Measurements from ENCODE around the gene DNAH14. TPM values are rescaled to one million over a fixed set of nuclear protein-coding genes. Genes with fewer than 3 reads are reported as not detected.

DNAH14 gene
- total and polyA plus RNA-seq, 8 donors: 7.9 to 27.6 (median 17.5) TPM

- no peak for TF ChIP-seq CTCF (IDR thresholded peaks at IDR 0.05)
- no peaks in the 10 kb centered on the region for H3K36me3 ChIP-seq
- no peak overlapping the region for H3K4me3 ChIP-seq
- ATAC-seq (no peak), FAIRE-seq (no peak), DNase-seq (no peak)
- intact Hi-C loops (cut with DNase I): no loop called here
- H3K9me3 ChIP-seq: no peaks in the 10 kb centered on the region
- no peaks in the 10 kb centered on the region for H3K27me3 ChIP-seq
- no peaks in the 10 kb centered on the region for H3K4me1 ChIP-seq
- no peak overlapping the region for H3K27ac ChIP-seq
These were observed 181.5 kb downstream of the DNAH14 start for GRCh38 chr1:225111000-225111399.

DNA sequence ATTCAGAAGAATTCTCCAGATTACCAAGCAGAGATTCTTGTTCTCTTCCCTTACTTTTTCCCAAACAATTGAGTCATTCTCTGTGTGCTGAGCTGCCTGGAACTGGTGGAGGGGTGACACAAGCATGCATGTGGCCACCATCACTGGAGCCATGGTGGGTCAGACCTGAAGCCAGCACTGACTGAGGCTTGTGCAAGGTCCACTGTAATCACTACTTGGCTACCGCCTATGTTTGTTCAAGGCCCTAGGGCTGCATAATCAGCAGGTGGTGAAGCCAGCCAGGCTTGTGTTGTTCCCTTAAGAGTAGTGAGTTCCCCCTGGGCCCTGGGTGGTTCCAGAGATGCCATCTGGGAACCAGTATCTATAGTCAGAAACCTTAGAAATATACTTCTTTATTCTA lies 183.8 kb downstream of the DNAH14 start:
- FAIRE-seq (no peak), DNase-seq (peak in 4 of 6 donors; percentile 10 to 28 (median 22)), ATAC-seq (peak; percentile 51 to 79 (median 67))
- 24 to 47% methylated on average over 1 of the region's 1 CpG for WGBS, 2 donors
- Histone ChIP-seq H3K36me3 (no peaks in the 10 kb centered on the region), H3K27ac (no peak overlapping the region), H3K27me3 (no peaks in the 10 kb centered on the region), H3K4me1 (no peaks in the 10 kb centered on the region), H3K9me3 (no peaks in the 10 kb centered on the region), H3K4me3 (no peak overlapping the region)
- TF ChIP-seq CTCF (IDR thresholded peaks at IDR 0.05): no peak
- intact Hi-C loops (cut with DNase I): no loop called here

DNA sequence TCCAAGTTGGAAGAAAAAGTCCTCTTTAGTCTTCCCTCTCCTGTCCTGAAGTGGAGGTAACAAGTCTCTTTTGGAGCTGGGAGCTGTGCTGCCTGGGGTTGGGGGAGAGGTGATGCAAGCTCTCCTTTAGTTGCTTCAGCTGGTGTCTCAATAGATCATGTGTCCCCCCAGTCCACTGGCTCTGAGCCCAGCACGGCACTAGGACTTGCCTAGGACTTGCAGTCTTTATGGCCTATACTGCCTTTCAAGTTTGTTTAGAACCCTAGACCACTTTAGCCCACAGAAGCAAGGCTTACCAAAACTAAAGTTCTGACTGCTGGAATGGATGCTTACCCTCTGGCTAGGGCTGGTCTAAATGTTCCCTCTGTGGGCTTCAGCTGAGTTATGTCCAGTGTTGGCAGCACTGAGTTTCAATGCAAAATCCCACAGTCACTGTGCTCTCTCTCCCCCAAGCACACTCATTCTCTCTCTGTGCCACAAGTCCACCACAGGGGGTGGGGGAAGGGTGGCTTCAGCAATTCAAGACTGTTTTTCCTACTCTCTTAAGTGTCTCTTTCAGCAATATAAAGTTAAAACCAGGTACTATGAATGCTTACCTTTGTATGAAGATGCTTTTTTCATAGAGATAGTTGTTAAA lies 185.0 kb downstream of the DNAH14 start:
- 96 to 100% methylated on average over 1 of the region's 1 CpG for WGBS, 2 donors
- H3K4me3 ChIP-seq: no peak overlapping the region
- no peaks in the 10 kb centered on the region for H3K4me1 ChIP-seq
- no peaks in the 10 kb centered on the region for H3K36me3 ChIP-seq
- DNase-seq (no peak), ATAC-seq (no peak), FAIRE-seq (no peak)
- intact Hi-C loops (cut with DNase I): no loop called here
- no peaks in the 10 kb centered on the region for H3K27me3 ChIP-seq
- no peak overlapping the region for H3K27ac ChIP-seq
- no peak for TF ChIP-seq CTCF (IDR thresholded peaks at IDR 0.05)
- no peaks in the 10 kb centered on the region for H3K9me3 ChIP-seq

DNA sequence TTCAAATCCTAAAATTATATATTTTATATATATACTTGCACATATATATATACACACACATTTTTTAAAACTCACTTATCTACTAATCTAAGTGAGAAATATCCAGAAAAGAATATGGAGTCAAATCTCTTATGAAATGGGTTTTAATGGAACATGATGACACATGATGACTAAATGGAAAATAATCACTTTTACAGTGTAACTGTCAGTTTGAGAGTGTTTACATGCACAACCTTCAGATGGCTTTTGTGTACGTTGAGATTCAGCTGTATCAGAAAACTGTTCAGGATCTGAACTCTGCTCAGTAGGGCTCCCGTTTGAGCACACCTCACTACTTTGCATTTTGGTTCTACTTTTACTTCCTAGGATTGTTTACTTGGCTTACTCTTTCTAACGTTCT lies 189.8 kb downstream of the DNAH14 start:
- Histone ChIP-seq H3K4me1 (no peaks in the 10 kb centered on the region), H3K36me3 (peaks cover 0 to 3% (median 0%) of the 10 kb centered on the region in 3 donors), H3K27ac (no peak overlapping the region), H3K4me3 (no peak overlapping the region), H3K9me3 (no peaks in the 10 kb centered on the region), H3K27me3 (no peaks in the 10 kb centered on the region)
- DNase-seq (no peak), ATAC-seq (no peak), FAIRE-seq (no peak)
- TF ChIP-seq CTCF (IDR thresholded peaks at IDR 0.05): no peak
- intact Hi-C loops (cut with DNase I): no loop called here
- 60 to 75% methylated on average over 3 of the region's 3 CpGs for WGBS, 2 donors

GRCh38 chr1:225121095-225121494 lies 191.6 kb downstream of the DNAH14 start:
- H3K36me3 ChIP-seq: peaks cover 0 to 7% (median 0%) of the 10 kb centered on the region in 3 donors
- H3K27ac ChIP-seq: no peak overlapping the region
- H3K27me3 ChIP-seq: no peaks in the 10 kb centered on the region
- 92 to 95% methylated on average over 2 of the region's 2 CpGs for WGBS, 2 donors
- intact Hi-C loops (cut with DNase I): no loop called here
- no peaks in the 10 kb centered on the region for H3K9me3 ChIP-seq
- FAIRE-seq (no peak), ATAC-seq (no peak), DNase-seq (no peak)
- H3K4me3 ChIP-seq: no peak overlapping the region
- no peak for TF ChIP-seq CTCF (IDR thresholded peaks at IDR 0.05)
- no peaks in the 10 kb centered on the region for H3K4me1 ChIP-seq

Measured in pancreas (tissue), 10 donors.